Stimulated activated CD4-positive, alpha-beta T cell treated with anti-CD3 and anti-CD28 coated beads, Interleukin-4, amount 100 ng/mL, for 4 hours (primary cell): ENCODE results near the gene BTK.

Experiments used
- DNase-seq, 2 experiments: peaks; one replicate each; pipeline ENCODE4 v3.0.0-alpha.2; 2020

Gene BTK

GRCh38 chrX:101385795-101386541, at the start of gene BTK:
TSS of gene BTK (minus strand) at chrX:101386191. CDS start at chrX:101375284, 10,907 bp downstream.
- no peak for DNase-seq

DNA sequence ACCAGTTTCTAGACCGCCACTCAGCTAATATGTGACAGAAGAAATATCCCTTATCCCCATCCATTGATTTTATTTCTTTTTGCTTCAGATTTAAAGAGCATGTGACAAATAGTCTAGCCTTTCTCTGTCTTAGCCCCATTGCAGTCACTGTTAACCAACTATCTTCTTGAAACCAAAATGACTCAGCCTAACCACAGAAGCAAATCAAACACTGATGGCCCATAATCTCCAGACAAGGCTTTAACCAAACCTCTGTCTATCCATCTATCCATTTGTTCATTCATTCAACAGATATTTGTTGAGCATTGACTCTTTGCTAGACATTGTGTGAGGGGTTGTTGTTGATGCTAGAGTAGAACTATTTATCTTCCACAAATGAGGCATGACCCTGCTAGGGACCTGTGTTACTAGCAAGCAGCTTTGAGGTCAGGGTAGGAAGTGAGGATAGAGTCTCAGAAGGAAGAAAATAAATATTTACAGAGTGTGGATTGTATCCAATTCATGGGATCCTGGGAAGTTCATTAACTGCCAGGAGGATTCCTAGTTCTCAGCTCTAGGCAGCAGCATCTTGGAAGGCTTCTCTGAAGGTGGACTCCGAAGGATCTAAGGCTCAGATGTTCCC, 44.6 kb upstream of the BTK start:
- no peak for DNase-seq

- DNase-seq: no peak
Measured at GRCh38 chrX:101429934-101430333, 43.9 kb upstream of the BTK start.

DNA sequence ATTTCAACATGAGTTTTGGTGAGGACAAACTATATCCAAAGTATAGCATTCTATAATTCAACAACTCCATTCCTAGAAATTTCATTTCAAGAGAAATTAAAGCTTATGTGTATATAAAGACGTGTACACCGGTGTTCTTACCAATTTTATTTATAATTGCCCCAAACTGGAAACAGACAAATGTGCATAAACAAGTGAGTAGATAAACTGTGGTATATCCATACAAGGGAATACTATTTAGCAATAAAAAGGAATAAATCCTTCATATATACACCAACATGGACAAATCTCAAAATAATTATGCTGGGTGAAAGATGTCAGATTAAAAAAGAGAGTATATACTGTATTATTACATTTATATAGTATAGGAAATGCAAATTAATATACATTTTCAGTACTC, 42.0 kb upstream of the BTK start:
- no peak for DNase-seq

- DNase-seq: no peak
Measured at GRCh38 chrX:101419489-101419888, 33.5 kb upstream of the BTK start.

DNA sequence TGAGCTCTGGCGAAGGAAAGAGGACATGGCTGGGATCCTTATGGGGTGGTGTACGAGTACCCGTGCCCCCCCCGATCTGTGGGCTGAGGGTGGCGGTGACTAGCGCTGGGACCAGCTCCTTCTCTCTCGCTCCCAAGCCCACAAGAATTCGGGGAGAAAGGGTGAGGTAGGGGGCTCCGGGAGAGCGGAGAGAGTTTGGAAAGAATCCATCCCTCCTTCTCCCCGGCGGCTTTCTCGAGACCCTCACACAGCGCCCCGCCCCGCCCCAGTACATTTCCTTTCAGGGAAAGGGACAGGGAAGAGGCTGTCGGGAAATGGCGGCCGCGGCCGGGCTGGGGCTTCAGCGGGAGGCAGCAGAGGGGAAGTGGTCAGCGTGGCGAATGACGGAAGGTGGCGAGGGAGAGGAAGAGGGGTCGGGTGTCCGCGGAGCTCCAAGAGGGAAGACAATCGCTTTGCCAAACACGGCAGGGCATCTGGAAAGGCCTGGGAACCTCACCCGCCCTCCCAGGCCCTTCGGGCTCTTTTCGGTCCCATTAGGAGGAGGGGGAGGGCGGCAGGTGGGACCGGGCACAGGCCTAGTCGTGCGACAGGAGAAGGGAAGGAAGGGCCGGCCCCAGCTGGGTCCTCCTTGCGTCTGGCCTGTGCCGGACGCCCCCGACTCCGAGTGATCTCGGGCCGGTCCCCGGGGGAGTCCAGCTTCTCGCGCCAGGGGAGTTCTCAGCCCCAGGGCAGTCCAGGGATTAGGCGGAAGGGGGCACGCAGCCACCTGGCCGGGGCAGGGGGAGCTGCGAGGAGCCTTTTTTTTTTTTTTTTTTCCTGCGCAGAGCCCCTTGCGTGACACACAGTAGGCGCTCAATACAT, 32.2 kb upstream of the BTK start:
- peak; percentile 2 to 39 for DNase-seq

GRCh38 chrX:101417190-101417589, 31.2 kb upstream of the BTK start:
- no peak for DNase-seq

DNA sequence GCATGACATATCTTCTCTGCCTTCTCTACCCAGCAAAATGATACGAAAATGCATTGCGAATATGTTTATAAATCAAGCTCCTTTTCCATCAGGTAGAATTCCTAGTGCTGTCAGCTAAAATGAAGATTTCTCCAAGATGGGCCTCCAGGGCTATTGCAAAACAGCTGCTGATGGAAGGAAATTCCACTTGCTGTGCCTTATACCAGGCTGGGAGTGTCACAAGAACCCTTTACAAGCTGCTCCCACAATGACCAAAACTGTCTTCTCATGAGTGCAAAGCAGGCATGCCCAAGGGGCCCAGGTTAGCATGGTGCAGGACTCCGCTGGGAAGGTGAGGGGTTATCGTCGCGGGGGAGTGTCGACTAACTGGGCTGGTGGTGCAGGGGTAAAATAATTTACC, 30.7 kb upstream of the BTK start:
- no peak for DNase-seq

- peak in 1 of 2 experiments; percentile 18 for DNase-seq
Measured at GRCh38 chrX:101415180-101416145, 29.5 kb upstream of the BTK start.

GRCh38 chrX:101411984-101412383, 26.0 kb upstream of the BTK start:
- DNase-seq: no peak

DNA sequence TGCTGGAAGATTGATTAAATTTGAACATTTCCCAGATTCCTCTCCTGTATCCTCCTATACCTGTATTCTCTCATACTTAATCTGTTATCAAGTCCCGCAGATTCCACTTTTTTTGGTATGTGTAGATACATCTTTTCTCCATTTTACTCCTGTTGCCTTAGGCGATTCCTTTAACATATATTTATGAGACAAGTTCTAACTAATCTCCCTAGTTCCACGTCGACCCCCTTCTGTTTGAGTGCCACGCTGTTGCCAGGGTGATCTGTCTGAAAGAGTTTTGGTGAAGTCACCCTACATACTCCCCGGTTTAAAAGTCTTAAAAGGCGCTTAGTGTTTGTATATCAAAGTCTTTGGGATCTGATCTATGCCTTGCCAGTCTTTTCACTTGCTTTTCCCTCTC, 24.5 kb upstream of the BTK start:
- DNase-seq: no peak

GRCh38 chrX:101409043-101409442, 23.1 kb upstream of the BTK start:
- no peak for DNase-seq

- no peak for DNase-seq
Measured at GRCh38 chrX:101408532-101408841, 22.5 kb upstream of the BTK start.

- DNase-seq: peak; percentile 72 to 91
Measured at GRCh38 chrX:101407748-101408531, 21.9 kb upstream of the BTK start, which contains the start of the genes GLA and HNRNPH2. TSS of gene GLA (minus strand) at chrX:101407925. CDS start at chrX:101407903, 22 bp downstream. TSS of gene HNRNPH2 (plus strand) at chrX:101408222. CDS start at chrX:101411989, 3,767 bp downstream.

DNA sequence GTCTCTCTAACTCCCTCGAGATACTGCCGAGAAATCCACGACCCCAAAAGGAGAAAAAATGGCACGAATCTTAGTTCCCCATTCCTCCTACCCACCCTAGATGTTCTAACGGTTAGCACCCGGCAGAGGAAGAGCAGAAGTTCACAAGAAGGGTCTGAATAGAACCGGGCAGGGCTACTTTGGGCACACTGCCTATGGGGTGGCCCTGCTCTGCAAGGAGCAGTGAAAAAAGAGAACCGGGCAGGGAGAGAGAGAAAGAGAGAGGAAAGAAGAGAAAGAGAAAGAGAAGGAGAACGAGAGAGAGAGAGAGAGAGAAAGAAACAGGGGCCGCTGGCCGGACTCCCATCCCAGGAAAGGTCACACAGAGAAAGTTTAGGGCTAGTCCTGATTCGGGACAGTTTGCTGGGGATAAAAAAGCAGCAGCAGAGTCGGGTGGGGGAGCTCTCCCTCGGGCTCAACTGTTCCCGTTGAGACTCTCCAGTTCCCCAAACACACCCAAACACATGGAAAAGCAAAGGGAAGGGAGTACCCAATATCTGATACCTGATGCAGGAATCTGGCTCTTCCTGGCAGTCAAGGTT, 21.3 kb upstream of the BTK start:
- no peak for DNase-seq

DNA sequence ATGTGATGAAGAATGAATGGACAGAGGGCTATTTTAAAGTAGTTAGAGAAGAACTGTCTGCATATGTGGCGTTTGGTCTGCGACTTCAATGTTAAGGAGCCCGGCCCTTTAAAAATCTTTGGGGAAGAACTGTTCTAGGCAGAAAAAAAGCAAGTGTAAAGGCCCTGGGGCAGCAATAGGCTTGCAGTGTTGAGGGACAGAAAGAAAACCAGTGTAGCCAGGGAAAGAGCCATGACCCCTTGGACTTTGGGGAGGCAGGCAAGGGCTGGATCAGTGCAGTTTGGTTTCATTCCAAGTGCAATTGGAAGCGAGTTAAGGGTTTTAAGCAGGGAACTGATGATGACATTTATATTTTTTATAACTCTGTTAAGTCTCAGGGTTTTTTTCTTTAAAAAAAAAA, 13.8 kb upstream of the BTK start:
- DNase-seq: no peak

GRCh38 chrX:101398694-101399093, 12.7 kb upstream of the BTK start:
- DNase-seq: no peak

- DNase-seq: no peak
Measured at GRCh38 chrX:101397779-101398178, 11.8 kb upstream of the BTK start.

- DNase-seq: no peak
Measured at GRCh38 chrX:101395789-101396188, 9.8 kb upstream of the BTK start.

DNA sequence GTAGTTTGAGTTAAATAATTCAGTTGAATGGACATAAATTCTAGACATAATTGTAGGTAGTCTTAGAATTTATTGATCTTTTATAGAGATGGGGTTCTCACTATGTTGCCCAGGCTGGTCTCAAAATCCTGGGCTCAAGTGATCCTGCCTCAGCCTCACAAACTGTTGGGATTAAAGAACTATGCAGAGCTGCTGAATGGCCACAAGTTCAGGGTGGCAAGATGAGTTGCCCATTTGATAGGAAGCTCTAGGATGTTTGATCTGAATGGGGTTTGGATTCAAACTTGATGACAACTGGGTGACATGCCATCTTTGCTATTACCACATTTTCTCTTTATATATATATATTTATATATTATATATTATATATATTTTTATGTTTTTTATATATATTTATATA, 8.4 kb upstream of the BTK start:
- DNase-seq: no peak
